ENCODE measurements around the gene RASA1. TPM values are rescaled to one million over a fixed set of nuclear protein-coding genes. Genes with fewer than 3 reads are reported as not detected.

The RASA1 gene
- total RNA-seq, 1 experiment from 2014 or later: 23.9 TPM

DNA sequence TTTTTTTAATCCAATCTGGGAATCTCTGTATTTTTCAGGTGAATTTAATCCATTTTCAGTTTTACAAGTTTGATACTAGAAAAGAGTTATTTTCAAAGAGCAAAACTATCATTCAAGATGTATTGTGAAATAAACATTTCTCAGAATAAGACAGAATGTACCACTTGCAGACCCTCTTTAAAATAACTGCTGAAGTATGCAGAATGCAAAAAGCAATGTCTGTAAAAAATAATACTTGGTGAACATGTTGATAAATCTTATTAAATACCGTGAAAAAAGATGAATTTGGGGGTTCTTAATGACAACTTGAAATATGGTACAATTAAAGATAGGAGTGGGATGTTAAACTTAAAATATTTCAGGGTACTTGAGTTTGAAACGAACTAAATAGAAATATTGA, 26.1 kb upstream of the RASA1 start (continued):
- TF ChIP-seq CEBPB (IDR thresholded peaks at IDR 0.05; ENCODE audit: low read depth) (no peak), JUND (IDR thresholded peaks at IDR 0.05) (no peak), EZH2 (IDR thresholded peaks at IDR 0.05) (no peak), ZFX (IDR thresholded peaks at IDR 0.05) (no peak)
- TF ChIP-seq, protein P1, sequence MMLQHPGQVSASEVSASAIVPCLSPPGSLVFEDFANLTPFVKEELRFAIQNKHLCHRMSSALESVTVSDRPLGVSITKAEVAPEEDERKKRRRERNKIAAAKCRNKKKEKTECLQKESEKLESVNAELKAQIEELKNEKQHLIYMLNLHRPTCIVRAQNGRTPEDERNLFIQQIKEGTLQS (IDR thresholded peaks at IDR 0.05): no peak

DNA sequence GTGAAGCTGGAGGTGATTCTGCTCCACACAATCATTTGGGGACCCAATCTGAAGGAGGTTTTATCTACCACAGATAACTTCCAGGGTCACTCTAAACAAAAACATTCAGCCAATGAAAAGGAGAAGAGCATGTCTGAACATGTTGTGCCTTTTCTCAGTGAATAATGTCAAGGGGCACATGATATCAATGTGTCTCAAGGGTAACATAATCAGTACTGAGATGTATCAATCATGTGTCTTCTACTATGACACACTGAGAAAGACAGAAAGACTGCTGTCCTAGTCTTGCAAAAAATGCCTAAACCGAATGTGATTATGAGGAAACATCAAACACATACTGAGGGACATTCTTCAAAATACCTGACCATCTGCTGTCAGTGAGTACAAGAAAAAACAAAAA, 25.4 kb upstream of the RASA1 start:
- Histone ChIP-seq H4K20me1 (ENCODE audit: insufficient read depth) (no peaks in the 10 kb centered on the region), H3K4me2 (ENCODE audit: low read length) (no peak overlapping the region), H3K9ac (ENCODE audit: low read length) (no peak overlapping the region), H3K4me1 (ENCODE audit: control insufficient read depth in 1 of 2, insufficient read depth in 2 of 2, low read length in 2 of 2) (no peaks in the 10 kb centered on the region), H3K4me3 (replicated peaks in 1 of 2; ENCODE audit: low read depth in 1 of 2, low read length in 2 of 2) (no peak overlapping the region), H3K79me2 (ENCODE audit: insufficient read depth, low read length) (no peaks in the 10 kb centered on the region), H3K9me2 (ENCODE audit: insufficient read depth) (no peaks in the 10 kb centered on the region), H2AFZ (ENCODE audit: low read depth, low read length, poor library complexity, severe bottlenecking) (peak overlapping the region; percentile 7), H3K36me3 (ENCODE audit: control insufficient read depth in 1 of 2, insufficient read depth in 2 of 2, low read length in 2 of 2) (no peaks in the 10 kb centered on the region), H3K27me3 (ENCODE audit: insufficient read depth, low read length) (no peaks in the 10 kb centered on the region), H3K9me3 (ENCODE audit: control insufficient read depth in 1 of 2, insufficient read depth in 1 of 2, low read depth in 1 of 2, low read length in 2 of 2) (no peaks in the 10 kb centered on the region), H3K27ac (ENCODE audit: low read depth, low read length) (no peak overlapping the region)
- RAD21 ChIA-PET (ENCODE audit: low non-redundant PET in 1 of 2, low total read pairs in 2 of 2, uncharacterized antibody in 2 of 2, unreplicated experiment in 2 of 2): no interaction called here
- CTCF ChIA-PET: no interaction called here
- TF ChIP-seq, protein P2, sequence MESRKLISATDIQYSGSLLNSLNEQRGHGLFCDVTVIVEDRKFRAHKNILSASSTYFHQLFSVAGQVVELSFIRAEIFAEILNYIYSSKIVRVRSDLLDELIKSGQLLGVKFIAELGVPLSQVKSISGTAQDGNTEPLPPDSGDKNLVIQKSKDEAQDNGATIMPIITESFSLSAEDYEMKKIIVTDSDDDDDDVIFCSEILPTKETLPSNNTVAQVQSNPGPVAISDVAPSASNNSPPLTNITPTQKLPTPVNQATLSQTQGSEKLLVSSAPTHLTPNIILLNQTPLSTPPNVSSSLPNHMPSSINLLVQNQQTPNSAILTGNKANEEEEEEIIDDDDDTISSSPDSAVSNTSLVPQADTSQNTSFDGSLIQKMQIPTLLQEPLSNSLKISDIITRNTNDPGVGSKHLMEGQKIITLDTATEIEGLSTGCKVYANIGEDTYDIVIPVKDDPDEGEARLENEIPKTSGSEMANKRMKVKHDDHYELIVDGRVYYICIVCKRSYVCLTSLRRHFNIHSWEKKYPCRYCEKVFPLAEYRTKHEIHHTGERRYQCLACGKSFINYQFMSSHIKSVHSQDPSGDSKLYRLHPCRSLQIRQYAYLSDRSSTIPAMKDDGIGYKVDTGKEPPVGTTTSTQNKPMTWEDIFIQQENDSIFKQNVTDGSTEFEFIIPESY (IDR thresholded peaks at IDR 0.05; ENCODE audit: extremely low read depth, insufficient replicate concordance, low read length): no peak
- TF ChIP-seq EGR1 (IDR thresholded peaks at IDR 0.05; ENCODE audit: low read depth): no peak
- no peak for TF ChIP-seq CEBPB (IDR thresholded peaks at IDR 0.05; ENCODE audit: low read depth)
- TF ChIP-seq EZH2 (IDR thresholded peaks at IDR 0.05): no peak
- no peak for TF ChIP-seq YY1 (IDR thresholded peaks at IDR 0.05; ENCODE audit: extremely low read depth, insufficient replicate concordance, low read depth, low read length)
- TF ChIP-seq EZH2phosphoT487 (IDR thresholded peaks at IDR 0.05; ENCODE audit: borderline replicate concordance): no peak
- no peak for TF ChIP-seq SIN3A (IDR thresholded peaks at IDR 0.05; ENCODE audit: low read depth)
- no peak for TF ChIP-seq ZFX (IDR thresholded peaks at IDR 0.05)
- no peak for TF ChIP-seq JUND (IDR thresholded peaks at IDR 0.05)
- TF ChIP-seq, protein P1 (IDR thresholded peaks at IDR 0.05): no peak
- no peak for TF ChIP-seq ELF1 (IDR thresholded peaks at IDR 0.05; ENCODE audit: borderline replicate concordance, low read depth)
- no peak for TF ChIP-seq FOSL1 (IDR thresholded peaks at IDR 0.05; ENCODE audit: low read depth)
- no peak for TF ChIP-seq SRF (IDR thresholded peaks at IDR 0.05; ENCODE audit: low read depth)
- TF ChIP-seq ZNF274 (IDR thresholded peaks at IDR 0.05; ENCODE audit: low read depth, low read length): no peak
- intact Hi-C loops (cut with micrococcal nuclease): no loop called here
- DNase-seq (ENCODE audit: low read depth, low spot score) (no peak), ATAC-seq (no peak)
- POLR2A ChIA-PET: no interaction called here
- BruUV-seq (replicated peaks): no TSS peak

Measured in HCT116 (cell line).